Mucosa of stomach (tissue), 1 donor: Measurements from ENCODE around the gene RABIF.
"Not testable (repeated sequence)": the region's sequence is repeated elsewhere in the genome, so short reads cannot be mapped to it uniquely, and the experiment has no call there.

Experiments
- H3K27me3 ChIP-seq: one replicate; pipeline ENCODE4 v1.7.0; 2013; ENCODE audit warnings: mild to moderate bottlenecking, low read length; ENCODE audit not compliant: control insufficient read depth, insufficient read depth
- H3K36me3 ChIP-seq: one replicate; pipeline ENCODE4 v1.7.0; 2013; ENCODE audit warnings: low read length; ENCODE audit not compliant: control insufficient read depth, insufficient read depth
- H3K4me1 ChIP-seq: one replicate; pipeline ENCODE4 v1.7.0; 2013; ENCODE audit warnings: mild to moderate bottlenecking, low read length; ENCODE audit not compliant: control insufficient read depth, insufficient read depth
- H3K4me3 ChIP-seq: one replicate; pipeline ENCODE4 v1.7.0; 2013; ENCODE audit warnings: low read length
- H3K9ac ChIP-seq: one replicate; pipeline ENCODE4 v1.7.0; 2013; ENCODE audit warnings: mild to moderate bottlenecking, low read length, moderate library complexity
- H3K9me3 ChIP-seq: one replicate; pipeline ENCODE4 v1.7.0; 2013; ENCODE audit warnings: mild to moderate bottlenecking, low read length, moderate library complexity; ENCODE audit not compliant: control insufficient read depth
- donor health status: Pancreatic carcinoma.

Gene RABIF

DNA sequence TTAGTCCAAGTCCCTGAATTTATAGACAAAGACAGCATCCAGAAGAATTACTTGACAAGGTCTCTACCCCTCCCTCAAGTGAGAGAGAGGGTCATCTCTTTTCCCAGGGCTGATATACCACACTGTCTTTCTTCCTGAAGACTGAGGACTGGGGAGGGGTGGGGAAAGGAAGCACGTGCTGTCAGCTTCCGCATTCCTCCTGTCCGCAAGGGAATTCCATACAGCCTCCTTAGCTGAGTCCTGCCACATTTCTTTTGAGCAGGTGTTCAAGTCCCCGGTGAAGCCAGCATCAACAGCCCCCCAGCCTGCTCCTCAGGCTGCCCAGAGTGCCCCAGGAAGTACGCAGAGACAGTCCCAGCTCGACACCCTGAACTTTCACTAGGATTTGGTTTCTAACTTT lies 44.0 kb downstream of the RABIF start:
- H3K4me3 ChIP-seq = no peak overlapping the region
- no peaks in the 10 kb centered on the region for H3K27me3 ChIP-seq
- no peaks in the 10 kb centered on the region for H3K4me1 ChIP-seq
- H3K9me3 ChIP-seq = no peaks in the 10 kb centered on the region
- no peaks in the 10 kb centered on the region for H3K36me3 ChIP-seq
- H3K9ac ChIP-seq = no peak overlapping the region

DNA sequence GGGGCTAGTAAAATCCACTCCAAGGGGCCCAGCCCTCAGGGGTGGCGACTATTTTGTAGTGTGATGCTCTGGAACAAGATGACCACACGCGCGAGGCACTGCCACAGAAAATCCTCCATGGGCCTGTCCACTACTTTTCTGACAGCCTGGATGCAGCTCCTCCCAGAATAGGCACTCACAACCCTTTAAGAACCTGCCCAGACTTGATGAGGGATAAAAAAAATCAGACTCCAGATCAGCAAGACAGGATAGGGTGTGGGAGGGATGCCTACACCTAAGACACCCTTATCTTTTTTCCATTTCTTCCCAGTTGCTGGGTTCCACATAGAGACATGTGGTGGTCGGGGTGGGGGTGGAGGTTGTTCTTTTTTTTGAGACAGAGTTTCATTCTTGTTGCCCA lies 44.7 kb downstream of the RABIF start:
- Histone ChIP-seq H3K36me3 (no peaks in the 10 kb centered on the region), H3K27me3 (no peaks in the 10 kb centered on the region), H3K9ac (no peak overlapping the region), H3K4me3 (no peak overlapping the region), H3K9me3 (no peaks in the 10 kb centered on the region), H3K4me1 (no peaks in the 10 kb centered on the region)

DNA sequence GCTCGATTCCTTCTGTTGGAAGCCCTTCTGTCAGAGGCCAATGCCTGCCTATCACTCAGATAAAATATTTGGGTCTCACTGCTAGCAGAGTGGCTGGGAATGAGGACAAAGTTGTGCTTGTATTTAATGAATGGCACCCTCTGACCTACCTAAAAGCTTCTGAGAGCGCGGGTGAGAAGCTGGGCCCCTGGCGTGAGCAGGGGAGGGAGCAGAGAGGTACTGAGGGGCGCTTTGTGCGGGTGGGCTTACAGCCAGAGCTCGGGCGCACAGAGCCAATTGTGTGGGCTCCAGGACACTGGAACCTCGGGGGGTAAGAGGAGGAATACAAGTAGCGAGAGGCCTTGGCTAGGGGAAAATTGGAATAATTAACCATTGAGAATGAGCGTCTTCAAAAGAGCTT lies 45.9 kb downstream of the RABIF start:
- H3K4me3 ChIP-seq = no peak overlapping the region
- H3K9me3 ChIP-seq = no peaks in the 10 kb centered on the region
- H3K36me3 ChIP-seq = no peaks in the 10 kb centered on the region
- no peaks in the 10 kb centered on the region for H3K4me1 ChIP-seq
- no peaks in the 10 kb centered on the region for H3K27me3 ChIP-seq
- H3K9ac ChIP-seq = no peak overlapping the region

DNA sequence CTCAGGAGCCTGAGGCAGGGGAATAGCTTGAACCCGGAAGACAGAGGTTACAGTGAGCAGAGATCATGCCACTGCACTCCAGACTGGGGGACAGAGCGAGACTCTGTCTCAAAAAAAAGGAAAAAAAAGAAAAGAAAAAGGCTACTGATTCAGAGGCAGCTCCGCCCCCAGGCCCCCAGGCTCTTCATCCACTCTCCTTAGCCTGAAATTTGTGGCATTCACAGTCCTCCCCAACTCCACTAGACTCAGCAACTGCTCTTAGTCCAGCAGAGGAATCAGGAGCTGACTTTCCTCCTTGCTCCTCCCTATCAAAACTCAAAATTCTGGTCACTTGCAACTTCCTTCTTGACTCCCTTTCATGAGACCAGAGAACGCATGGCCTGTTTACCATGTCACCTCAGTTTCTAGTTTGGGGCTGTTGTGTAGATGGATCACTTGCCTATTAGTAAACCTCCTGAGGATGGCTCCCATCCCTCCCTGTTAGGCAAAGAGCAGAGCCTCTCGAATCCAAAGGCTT lies 51.1 kb downstream of the RABIF start:
- Histone ChIP-seq H3K4me1 (no peaks in the 10 kb centered on the region), H3K36me3 (no peaks in the 10 kb centered on the region), H3K9me3 (no peaks in the 10 kb centered on the region), H3K27me3 (peaks cover 3% of the 10 kb centered on the region), H3K4me3 (no peak overlapping the region), H3K9ac (no peak overlapping the region)

DNA sequence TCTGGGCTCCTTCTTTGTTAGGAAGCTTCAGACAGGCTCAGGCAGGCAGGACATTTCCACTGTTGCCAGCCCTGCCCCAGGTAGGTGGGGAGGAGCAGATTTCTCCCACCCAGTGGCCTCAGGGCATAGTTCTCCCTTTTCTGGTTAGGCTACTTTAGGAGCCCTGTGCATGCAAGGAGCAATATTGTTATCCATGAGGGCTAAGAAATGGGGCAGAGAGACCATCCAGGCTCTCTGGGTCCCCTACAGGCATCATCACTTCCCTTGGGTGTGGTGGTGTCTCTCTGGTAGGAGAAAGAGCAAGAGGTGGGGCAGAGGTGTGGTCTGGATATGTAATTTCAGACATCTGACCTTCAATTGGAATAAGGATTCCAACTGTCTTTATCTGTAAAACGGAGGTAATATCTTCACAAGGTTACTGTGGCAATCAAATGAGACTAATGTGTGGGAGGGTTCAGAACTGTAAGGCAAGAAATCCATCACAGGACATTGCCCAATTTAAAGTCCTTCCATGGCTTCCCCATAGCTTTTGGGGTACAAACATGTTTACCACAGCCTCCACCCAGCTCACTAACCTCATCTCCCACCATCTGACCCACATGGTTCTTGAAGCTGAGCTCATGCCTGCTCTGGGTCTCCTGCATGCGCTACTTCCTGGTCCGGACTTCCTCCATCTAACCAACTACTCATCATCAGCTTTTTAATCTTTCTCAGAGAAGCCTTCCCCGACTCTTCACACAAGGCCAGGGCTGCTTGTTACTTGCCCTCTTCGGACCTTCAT lies 52.1 kb downstream of the RABIF start:
- no peaks in the 10 kb centered on the region for H3K36me3 ChIP-seq
- no peak overlapping the region for H3K4me3 ChIP-seq
- H3K4me1 ChIP-seq = no peaks in the 10 kb centered on the region
- no peaks in the 10 kb centered on the region for H3K9me3 ChIP-seq
- no peak overlapping the region for H3K9ac ChIP-seq
- peaks cover 3% of the 10 kb centered on the region for H3K27me3 ChIP-seq

DNA sequence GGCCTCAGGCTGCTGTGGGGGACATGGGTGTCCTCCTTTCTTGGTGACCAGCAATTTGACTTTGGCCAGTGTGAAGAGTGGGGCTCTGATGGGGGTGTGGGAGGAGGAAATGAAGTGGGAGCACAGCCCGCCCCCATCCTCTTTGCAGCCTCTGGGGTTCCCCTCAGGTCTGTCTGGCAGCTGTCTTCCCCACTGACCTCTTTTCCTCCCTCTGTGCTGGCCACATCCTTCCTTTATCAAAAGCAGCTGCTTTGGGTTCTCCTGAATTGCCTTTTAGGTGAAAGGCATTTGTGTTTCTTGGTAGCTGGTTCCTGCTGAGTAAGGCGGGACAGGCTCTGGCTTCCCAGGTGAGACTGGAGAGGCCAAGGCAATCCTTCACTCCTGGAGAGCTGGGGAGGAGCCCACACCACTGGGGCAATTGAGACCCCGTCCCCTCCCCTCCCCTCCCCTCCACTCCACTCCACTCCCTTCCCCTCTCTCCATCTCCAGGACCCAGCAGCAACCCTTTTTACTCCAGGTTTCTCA lies 53.3 kb downstream of the RABIF start:
- Histone ChIP-seq H3K4me3 (no peak overlapping the region), H3K9me3 (no peaks in the 10 kb centered on the region), H3K27me3 (peaks cover 3% of the 10 kb centered on the region), H3K36me3 (no peaks in the 10 kb centered on the region), H3K9ac (no peak overlapping the region), H3K4me1 (no peaks in the 10 kb centered on the region)

DNA sequence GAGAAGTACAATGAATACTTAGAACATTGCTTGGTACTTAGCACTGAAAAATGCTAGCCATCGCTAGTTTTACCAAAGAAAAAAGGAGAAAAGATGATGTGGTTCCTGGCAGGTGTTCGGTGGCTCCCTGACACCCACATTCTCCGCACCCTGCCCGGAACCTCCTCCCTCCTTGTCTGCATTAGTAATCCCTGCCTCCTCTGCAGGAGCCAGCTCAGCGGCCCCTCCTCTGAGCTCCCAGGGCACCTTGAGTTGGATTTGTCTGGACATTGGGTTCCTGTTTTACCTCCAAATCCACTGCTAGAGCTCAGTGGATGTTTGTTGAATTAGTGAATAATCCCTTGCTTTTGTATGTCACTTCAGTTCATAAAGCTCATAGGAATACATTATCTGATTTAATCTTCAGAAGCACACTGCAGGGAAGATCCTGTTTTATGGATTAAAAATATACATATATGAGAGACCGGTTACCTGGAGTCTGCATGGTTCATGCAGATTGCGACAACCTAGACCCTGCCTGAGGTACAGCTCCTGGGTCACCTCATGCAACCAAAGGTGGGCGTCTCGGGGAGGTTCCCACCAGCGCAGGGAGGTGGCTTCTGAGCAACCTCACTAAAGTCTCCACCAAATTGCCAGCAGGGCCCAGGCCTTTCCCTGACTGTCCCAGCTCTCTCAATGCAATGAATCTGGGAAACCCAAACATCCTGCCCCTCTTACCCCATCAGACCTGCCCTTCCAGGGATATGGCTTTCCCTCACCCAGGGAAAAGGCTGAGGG lies 54.0 kb downstream of the RABIF start:
- no peak overlapping the region for H3K9ac ChIP-seq
- H3K4me3 ChIP-seq = no peak overlapping the region
- H3K9me3 ChIP-seq = no peaks in the 10 kb centered on the region
- no peaks in the 10 kb centered on the region for H3K36me3 ChIP-seq
- peaks cover 3% of the 10 kb centered on the region for H3K27me3 ChIP-seq
- H3K4me1 ChIP-seq = no peaks in the 10 kb centered on the region

DNA sequence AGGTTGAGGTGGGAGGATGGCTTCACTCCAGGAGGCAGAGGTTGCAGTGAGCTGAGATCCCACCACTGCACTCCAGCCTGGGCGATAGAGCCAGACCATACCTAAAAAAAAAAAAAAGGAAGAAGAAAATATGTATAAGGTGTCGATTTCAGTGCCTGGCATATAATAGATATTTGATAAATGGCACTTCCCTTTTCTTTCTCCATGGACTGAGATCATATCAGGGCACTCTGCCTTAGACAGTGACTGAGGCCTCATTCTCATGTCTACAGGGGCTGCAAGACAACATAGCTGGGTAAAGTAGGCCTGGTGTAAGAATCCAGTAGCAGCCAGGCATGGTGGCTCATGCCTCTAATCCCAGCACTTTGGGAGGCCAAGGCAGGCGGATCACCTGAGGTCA lies 57.0 kb downstream of the RABIF start:
- no peaks in the 10 kb centered on the region for H3K4me1 ChIP-seq
- no peaks in the 10 kb centered on the region for H3K9me3 ChIP-seq
- no peaks in the 10 kb centered on the region for H3K36me3 ChIP-seq
- H3K27me3 ChIP-seq = no peaks in the 10 kb centered on the region
- H3K9ac ChIP-seq = no peak overlapping the region
- H3K4me3 ChIP-seq = no peak overlapping the region

DNA sequence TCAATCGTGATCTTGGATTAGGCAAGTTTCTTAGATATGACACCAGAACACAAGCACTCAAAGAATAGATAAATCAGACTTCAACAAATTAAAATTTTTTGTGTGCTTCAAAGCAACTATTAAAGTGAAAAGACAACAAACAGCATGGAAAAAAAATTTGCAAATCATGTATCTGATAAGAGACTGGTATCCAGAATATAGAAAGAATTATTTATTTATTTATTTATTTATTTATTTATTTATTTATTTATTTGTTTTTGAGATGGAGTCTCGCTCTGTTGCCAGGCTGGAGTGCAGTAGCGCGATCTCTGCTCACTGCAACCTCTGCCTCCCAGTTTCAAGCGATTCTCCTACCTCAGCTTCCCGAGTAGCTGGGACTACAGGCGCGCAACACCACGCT lies 59.7 kb downstream of the RABIF start:
- H3K4me1 ChIP-seq, H3K4me3 ChIP-seq, H3K9me3 ChIP-seq, H3K27me3 ChIP-seq, H3K36me3 ChIP-seq, H3K9ac ChIP-seq: not testable (repeated sequence)
